A673 (cell line): ENCODE results near the gene C9.

ENCODE experiments used
- CTCF ChIP-seq: fragments of 300-800, 200-600 bp; sonication (generic); conservative IDR thresholded peaks from 2 replicates; pipeline ENCODE4 v1.5.1; 2017; ENCODE audit warnings: low read depth, mild to moderate bottlenecking, antibody characterized with exemption, low read length, moderate library complexity, mixed read lengths
- EZH2 ChIP-seq: fragments of 200-600 bp; sonication (generic); IDR thresholded peaks from 2 replicates; pipeline ENCODE4 v1.6.1; 2017; ENCODE audit warnings: borderline replicate concordance, low read depth, mild to moderate bottlenecking, mixed read lengths, antibody characterized with exemption, low read length; ENCODE audit not compliant: poor library complexity, severe bottlenecking

DNA sequence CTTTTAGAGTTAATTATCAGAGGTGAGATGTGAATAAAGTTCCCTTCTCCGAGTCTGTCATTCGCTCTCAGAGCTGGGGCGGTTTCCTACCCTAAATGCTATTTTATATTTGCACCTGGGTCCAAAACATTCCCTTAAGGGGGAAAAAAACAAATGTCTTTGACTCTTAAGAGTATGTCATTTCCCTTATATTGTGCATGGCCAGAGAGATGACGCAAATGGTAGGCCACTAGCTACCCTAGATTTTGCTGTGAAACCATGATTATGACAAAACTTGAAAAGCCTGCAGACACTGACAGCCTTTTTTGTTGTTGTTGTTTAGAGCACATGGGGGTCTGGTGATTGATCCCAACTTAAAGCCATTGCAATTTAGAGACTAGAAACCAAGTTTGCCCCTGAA lies 47.7 kb upstream of the C9 start:
- TF ChIP-seq EZH2 (no peak), CTCF (no peak)
